Glutamatergic neuron (in vitro differentiated cells): ENCODE measurements around the gene CFAP53. TPM values are rescaled to one million over a fixed set of nuclear protein-coding genes. Genes with fewer than 3 reads are reported as not detected.

Source experiments
- DNase-seq: peaks from one replicate; pipeline ENCODE4 v3.0.0; 2022
- H3K27ac Mint-ChIP-seq: one replicate; pipeline ENCODE4 v1.8.0; 2020; ENCODE audit warnings: mild to moderate bottlenecking, mixed read lengths, inconsistent platforms; ENCODE audit not compliant: unreplicated experiment
- H3K27me3 Mint-ChIP-seq: one replicate; pipeline ENCODE4 v1.8.0; 2020; ENCODE audit warnings: mild to moderate bottlenecking, moderate library complexity, mixed read lengths, inconsistent platforms; ENCODE audit not compliant: unreplicated experiment
- H3K36me3 Mint-ChIP-seq: one replicate; pipeline ENCODE4 v1.8.0; 2020; ENCODE audit warnings: mild to moderate bottlenecking, mixed read lengths, inconsistent platforms; ENCODE audit not compliant: unreplicated experiment
- H3K4me1 Mint-ChIP-seq: one replicate; pipeline ENCODE4 v1.8.0; 2020; ENCODE audit warnings: mild to moderate bottlenecking, low read depth, mixed read lengths, inconsistent platforms; ENCODE audit not compliant: unreplicated experiment
- H3K4me3 Mint-ChIP-seq: one replicate; pipeline ENCODE4 v1.8.0; 2020; ENCODE audit warnings: mild to moderate bottlenecking, mixed read lengths, inconsistent platforms; ENCODE audit not compliant: unreplicated experiment
- H3K9me3 Mint-ChIP-seq: one replicate; pipeline ENCODE4 v1.8.0; 2020; ENCODE audit warnings: mild to moderate bottlenecking, moderate library complexity, mixed read lengths, inconsistent platforms; ENCODE audit not compliant: unreplicated experiment
- CTCF ChIP-seq: fragments of 200-600 bp; sonication (generic); IDR thresholded peaks from one replicate; pipeline ENCODE4 v1.5.0; 2021; ENCODE audit not compliant: partially characterized antibody, unreplicated experiment
- total RNA-seq: library from RNA; stranded (reverse); fragmentation: NEBNext Ultra II Directional; extraction: Animal tissue kit (Norgen Biotek cat#: 25700); gene quantifications from one replicate; pipeline ENCODE4 v1.2.1, GENCODE V29; 2021; ENCODE audit not compliant: unreplicated experiment

The CFAP53 gene
- total RNA-seq, 1 donor from 2014 or later = 0.22 TPM

- H3K36me3 Mint-ChIP-seq = peaks cover 4% of the 10 kb centered on the region
- peaks cover 7% of the 10 kb centered on the region for H3K4me1 Mint-ChIP-seq
- peak within 1 kb of the TSS; percentile 95 for H3K4me3 Mint-ChIP-seq
- peaks cover 13% of the 10 kb centered on the region for H3K9me3 Mint-ChIP-seq
- TF ChIP-seq CTCF = no peak
- H3K27me3 Mint-ChIP-seq = peaks cover 6% of the 10 kb centered on the region
- peak; percentile 95 for DNase-seq
- peak within 1 kb of the TSS; percentile 86 for H3K27ac Mint-ChIP-seq
These were observed 15.1 kb upstream of the CFAP53 start, which contains the start of gene MBD1 for GRCh38 chr18:50281295-50281971. MBD1 (minus strand) TSS chr18:50281523; CDS start chr18:50279992, 1,531 bp downstream.

- H3K27ac Mint-ChIP-seq = peak overlapping the region; percentile 86
- H3K4me3 Mint-ChIP-seq = peak overlapping the region; percentile 95
- no peak for TF ChIP-seq CTCF
- no peak for DNase-seq
- peaks cover 4% of the 10 kb centered on the region for H3K36me3 Mint-ChIP-seq
- H3K4me1 Mint-ChIP-seq = peaks cover 7% of the 10 kb centered on the region
- H3K9me3 Mint-ChIP-seq = peaks cover 9% of the 10 kb centered on the region
- H3K27me3 Mint-ChIP-seq = peaks cover 4% of the 10 kb centered on the region
These were observed 14.5 kb upstream of the CFAP53 start for GRCh38 chr18:50280707-50281294.

- no peak for TF ChIP-seq CTCF
- Mint-ChIP-seq H3K27me3 (peaks cover 4% of the 10 kb centered on the region), H3K36me3 (peaks cover 4% of the 10 kb centered on the region), H3K4me1 (peaks cover 7% of the 10 kb centered on the region), H3K4me3 (no peak overlapping the region), H3K9me3 (peaks cover 10% of the 10 kb centered on the region), H3K27ac (no peak overlapping the region)
- no peak for DNase-seq
These were observed 13.5 kb upstream of the CFAP53 start for GRCh38 chr18:50279752-50280151.

- Mint-ChIP-seq H3K4me1 (peaks cover 7% of the 10 kb centered on the region), H3K27ac (no peak overlapping the region), H3K4me3 (no peak overlapping the region), H3K9me3 (peaks cover 9% of the 10 kb centered on the region), H3K27me3 (peaks cover 4% of the 10 kb centered on the region), H3K36me3 (no peaks in the 10 kb centered on the region)
- no peak for DNase-seq
- TF ChIP-seq CTCF = no peak
These were observed 11.6 kb upstream of the CFAP53 start for GRCh38 chr18:50277942-50278341.

- no peak for DNase-seq
- peaks cover 6% of the 10 kb centered on the region for H3K9me3 Mint-ChIP-seq
- no peak overlapping the region for H3K27ac Mint-ChIP-seq
- no peak for TF ChIP-seq CTCF
- H3K27me3 Mint-ChIP-seq = peaks cover 5% of the 10 kb centered on the region
- peaks cover 7% of the 10 kb centered on the region for H3K4me1 Mint-ChIP-seq
- H3K4me3 Mint-ChIP-seq = no peak overlapping the region
- H3K36me3 Mint-ChIP-seq = no peaks in the 10 kb centered on the region
These were observed 10.2 kb upstream of the CFAP53 start for GRCh38 chr18:50276452-50276851.
